Fibroblast of skin of left quadriceps (primary cell): Measurements from ENCODE around the gene PUM1.

Source experiments
- DNase-seq, 2 experiments: peaks; one replicate each; pipeline ENCODE4 v3.0.0-alpha.2; 2013; ENCODE audit warnings: low read depth in 2 of 2

PUM1 gene

DNA sequence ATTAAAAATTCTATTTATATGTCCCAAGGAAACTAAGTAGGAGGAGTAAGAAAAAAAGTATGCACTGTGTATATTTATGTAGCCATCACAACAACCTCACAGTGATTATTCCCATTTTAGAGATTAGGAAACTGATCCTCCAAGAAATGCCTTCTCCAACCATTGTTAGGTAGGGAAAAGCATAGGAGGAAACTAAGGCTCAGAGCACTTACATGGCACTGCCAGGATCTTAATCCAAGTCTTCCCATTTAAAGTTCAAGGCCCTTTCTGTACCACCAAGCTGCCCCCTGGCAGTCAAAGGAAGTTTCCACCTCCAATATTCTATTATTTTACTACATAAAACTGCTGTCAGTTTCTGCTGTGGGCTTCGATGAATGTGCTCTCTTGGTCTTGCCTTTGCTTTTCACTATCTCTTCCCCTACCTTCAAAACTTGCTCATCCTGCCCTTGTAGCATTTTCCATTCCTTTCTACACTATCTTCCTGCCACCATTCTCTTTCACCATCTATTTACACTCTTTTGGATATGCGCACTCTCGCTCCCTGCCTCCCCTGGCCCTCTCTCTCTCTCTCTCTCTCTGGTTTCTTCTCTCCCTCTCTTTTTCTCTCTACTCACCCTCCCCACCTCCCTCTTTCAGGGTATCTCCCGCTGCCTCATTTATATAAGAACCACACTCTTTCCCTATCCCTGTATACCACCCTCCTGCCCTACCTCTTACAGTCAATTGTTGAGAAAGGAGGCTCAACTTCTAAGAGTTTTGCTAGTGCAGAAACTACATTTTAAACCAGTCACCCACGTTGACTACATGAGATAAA lies 34.0 kb downstream of the PUM1 start:
- no peak for DNase-seq

GRCh38 chr1:31029026-31029425 lies 36.5 kb downstream of the PUM1 start:
- DNase-seq = no peak

- no peak for DNase-seq
These were observed 37.6 kb downstream of the PUM1 start for GRCh38 chr1:31027693-31028526.

GRCh38 chr1:31022259-31022658 lies 43.3 kb downstream of the PUM1 start:
- DNase-seq = no peak

DNA sequence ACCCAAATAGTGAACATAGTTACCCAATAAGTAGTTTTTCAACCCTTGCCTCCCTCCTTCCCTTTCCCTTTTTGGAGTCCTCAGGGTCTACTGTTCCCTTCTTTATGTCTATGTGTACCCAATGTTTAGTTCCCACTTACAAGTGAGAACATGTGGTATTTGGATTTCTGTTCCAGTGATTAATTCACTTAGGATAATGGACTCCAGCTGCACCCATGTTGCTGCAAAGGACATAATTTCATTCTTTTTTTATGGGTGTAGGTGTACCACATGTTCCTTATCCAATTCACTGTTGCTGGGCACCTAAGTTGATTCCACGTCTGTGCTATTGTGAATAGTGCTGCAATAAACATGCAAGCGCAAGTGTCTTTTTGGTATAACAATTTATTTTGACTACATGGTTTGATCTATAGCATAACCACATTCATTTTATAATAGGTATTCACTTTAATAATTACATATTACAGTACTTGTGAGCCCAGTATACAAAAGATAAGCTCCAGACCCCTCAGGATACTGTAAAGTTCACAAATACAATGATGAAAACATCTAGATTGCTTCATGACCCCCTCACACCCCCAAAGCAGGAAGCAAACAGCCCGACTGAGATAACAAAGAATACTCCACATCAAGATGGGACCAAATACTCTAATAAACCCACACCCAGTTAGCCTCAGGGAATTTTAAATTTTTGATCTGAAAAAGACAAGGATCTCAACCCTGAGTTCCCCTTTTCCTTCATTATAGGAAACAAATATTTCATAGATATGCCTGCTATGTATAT lies 45.3 kb downstream of the PUM1 start:
- no peak for DNase-seq

- no peak for DNase-seq
These were observed 46.1 kb downstream of the PUM1 start for GRCh38 chr1:31019401-31019800.

DNA sequence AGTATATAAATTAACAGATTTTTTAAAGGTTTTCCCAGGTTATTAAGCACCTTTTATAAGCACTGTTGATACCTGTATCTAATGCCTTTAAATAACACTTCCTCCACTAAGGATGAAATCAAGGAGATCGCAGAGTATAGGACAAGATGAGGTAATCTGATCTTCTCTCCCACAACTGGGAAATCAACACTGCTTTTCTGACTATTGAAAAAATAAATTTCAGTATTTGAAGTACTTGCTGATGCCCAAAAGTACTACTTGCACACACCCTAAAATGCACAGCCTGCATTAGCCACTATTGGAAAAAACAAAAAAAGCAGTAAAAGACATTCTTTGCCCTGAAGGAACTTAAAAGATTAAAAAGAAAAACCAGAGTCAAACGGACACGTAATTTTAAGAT lies 48.6 kb downstream of the PUM1 start:
- no peak for DNase-seq

- DNase-seq = no peak
These were observed 52.2 kb downstream of the PUM1 start for GRCh38 chr1:31013187-31013864.

DNA sequence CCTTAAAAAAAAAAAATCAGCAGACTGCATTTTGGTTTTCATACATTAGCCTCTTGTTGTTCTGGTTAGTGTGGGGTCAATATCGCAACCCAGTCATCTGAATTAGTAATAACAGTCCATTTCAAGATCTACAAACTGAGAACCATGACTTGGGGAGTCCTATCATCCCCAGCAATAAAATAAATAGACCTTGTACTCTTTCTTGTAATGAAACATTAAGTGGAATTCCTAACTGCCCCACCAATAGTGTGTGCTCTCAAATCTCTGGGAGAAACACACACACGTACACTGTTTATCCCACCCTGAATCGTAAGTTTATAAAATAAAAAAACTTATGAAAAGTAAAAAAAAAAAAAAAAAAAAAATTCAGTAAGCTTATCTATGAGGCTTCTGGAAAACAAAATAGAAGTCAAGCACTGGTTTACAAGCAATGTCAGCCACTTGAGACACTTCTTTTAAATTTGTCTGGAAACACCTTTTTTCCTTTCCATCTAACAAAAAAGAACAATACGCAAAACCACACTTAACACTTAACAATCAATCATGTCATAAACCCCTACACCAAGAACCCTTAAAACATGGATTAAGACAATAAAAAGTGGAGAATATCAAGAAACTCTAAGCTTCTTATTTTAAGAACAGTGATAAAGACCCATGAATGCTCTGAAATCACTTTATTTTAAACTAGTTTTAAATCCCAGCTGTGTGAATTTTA lies 53.1 kb downstream of the PUM1 start:
- DNase-seq = no peak

- DNase-seq = no peak
These were observed 53.8 kb downstream of the PUM1 start for GRCh38 chr1:31011719-31012118.

- DNase-seq = peak in 1 of 2 experiments; percentile 44
These were observed 55.2 kb downstream of the PUM1 start for GRCh38 chr1:31010086-31010989.

DNA sequence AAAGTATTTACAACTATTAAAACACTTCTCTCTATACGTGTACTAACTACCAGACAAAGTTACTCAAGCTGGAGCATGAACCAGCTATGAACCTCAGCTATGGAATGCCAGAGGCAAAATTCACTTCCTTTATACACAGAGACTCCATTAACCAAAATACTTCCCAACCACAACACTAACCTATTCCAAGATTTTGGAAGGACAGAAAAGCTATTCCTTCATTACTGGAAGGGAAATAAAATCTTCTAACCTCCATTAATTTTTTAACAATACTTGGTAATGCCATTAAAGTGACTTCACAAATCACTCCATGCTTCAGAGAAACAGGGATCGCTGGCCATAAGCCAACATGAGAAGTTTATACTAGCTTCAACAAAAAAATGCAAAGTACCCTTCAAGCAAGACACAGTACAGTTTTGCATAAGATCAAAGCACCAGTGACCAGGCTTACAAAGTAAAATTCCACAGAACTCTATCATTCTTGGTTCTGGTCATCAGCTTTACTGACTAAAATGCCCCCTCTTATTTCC lies 58.0 kb downstream of the PUM1 start:
- peak; percentile 79 to 81 for DNase-seq

- DNase-seq = no peak
These were observed 58.8 kb downstream of the PUM1 start for GRCh38 chr1:31006747-31007146.

DNA sequence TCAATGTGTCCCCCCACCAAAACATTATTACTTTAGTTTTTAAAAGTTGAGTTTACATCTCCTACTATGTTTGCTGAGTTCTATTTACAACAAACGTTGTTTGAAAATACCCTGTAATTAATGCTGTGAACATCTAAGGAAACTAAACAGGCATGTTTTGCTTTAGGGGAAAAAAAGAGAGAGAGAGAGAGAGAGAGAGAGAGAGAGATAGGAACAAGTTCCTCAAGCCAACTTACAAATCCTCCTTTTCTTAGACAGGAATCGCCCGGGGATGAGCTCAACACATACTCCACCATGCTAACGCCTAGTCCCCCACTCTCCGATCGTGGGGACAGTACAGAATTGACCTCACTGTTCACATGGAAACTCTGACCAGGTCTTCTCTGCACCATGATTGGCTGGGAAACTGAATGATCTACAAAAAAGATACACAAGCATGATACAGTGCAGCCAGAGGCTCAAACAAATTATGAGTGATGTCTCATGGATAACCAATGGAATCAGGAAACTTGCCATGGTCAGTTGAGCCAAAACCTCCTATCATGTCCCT lies 59.8 kb downstream of the PUM1 start:
- no peak for DNase-seq

DNA sequence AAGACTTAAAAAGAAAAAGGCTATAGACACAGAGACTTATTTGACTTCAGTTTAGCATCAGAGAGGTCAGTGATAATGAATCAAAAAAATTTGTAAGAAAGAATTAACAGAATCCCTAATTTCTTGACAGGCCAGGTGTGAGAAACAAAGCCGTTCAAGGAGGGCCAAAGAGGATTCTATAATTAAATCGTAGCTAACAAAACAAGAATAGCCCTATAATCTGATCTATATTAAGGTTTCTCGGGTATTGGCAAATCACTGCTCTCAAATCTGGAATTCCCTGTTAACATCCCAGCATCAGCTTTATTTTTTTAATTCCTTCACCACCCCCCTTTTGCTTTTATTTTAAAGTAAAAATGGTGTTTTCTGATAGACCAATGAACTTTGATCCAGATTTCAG lies 60.3 kb downstream of the PUM1 start:
- DNase-seq = no peak

GRCh38 chr1:31004231-31004621 lies 61.3 kb downstream of the PUM1 start:
- no peak for DNase-seq

GRCh38 chr1:31003613-31004230 lies 61.8 kb downstream of the PUM1 start:
- no peak for DNase-seq

DNA sequence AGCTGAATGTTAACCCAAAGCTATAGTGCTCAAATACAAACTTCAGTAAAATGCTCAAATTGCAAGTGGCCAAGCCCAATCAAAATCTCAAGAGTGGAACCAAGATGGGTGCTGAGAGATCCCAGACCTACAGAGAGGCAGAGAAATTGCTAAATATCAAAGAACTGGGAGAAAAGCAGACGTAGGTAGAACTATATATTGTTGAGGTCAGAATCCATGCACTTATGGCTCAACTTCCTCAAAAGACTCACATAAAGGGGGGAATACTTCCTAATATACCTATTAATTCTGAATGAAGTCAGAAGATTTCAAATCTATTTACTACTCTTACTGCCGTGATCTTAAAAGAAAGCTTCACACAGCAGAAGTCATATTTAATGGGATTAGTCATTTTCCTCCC lies 65.2 kb downstream of the PUM1 start:
- DNase-seq = no peak

- DNase-seq = no peak
These were observed 66.6 kb downstream of the PUM1 start for GRCh38 chr1:30998887-30999286.
